Measurements from ENCODE around the gene RBP3.

The RBP3 gene

GRCh38 chr10:47357131-47357582 is 9.0 kb downstream of the RBP3 start:
- no peak for DNase-seq

DNA sequence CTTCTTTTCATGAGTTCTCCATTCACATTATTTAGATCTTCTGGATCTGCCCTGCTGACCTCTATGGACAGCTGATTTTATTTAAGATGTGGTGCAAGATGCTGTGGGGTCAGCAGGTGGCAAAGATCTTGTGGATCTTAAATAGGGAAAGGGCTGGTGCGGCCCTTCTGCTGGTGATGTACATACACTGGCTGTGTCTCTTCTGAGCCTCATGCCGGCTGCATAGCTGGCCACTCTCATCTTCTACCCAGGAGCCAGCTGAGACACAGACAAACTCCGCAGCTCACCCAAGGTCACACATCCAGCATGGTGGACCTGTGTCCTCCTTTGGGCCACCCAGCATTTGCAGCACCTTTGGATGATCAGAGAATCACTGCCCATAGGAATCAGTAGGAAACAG is 9.7 kb downstream of the RBP3 start:
- no peak for DNase-seq

DNA sequence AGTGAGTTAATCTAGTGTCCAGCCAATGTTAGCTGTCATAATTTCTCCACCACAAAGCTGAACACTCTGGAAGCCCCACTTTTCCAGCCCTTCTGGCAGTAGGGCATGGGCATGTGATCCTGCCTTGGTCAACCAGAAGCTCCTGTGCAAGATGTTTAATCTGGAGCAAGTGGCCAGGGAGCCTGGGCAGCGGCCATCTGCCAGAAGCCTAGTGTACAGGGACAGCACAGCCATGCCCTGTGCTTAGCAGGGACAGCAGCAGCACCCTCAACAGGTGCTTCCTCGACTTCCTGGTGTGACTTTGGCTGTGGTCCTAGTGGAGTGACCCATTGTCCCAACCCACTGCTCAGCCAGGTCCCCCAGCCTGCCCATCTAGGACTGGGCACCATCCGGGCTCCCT is 10.3 kb downstream of the RBP3 start:
- DNase-seq = no peak

GRCh38 chr10:47359101-47359500 is 10.9 kb downstream of the RBP3 start:
- no peak for DNase-seq

DNA sequence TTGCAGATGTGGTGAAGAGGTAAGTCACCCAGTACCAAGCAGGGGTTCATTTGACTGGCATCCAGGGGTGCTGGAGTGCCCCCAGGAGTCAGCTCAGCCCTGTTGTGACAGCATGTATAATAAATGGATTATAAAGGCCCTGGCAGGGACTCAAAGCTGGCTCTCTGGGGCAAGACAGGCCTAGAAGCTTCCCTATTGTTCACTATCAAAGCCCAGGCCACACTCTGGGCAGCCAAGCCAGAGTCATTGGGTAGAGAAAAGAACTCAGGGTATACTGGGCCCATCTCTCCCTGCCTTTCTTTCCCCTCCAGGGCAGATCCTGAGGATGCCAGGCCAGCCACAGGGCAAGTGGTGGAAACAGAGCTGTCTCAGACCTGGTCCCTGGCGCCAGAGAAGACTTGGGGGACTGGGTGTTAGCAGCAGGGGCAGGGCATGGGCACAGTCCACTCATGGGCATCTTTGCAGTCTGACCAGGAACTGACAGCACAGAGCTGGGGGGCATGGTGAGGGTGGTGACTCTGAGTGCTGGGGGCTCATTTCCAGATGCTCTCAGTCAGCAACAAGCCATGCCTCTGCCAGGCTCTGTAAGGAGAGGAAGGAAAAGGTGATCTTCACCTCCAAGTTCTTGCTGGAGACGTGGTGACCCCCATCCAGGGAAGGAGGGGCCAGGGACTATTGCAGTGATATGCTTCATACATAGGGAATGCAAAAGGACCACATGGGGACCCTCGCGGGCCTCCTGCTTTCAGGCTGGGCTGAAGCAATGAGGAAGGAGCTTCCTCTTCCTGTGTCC is 11.7 kb downstream of the RBP3 start:
- peak in 2 of 58 donors; percentile 24 to 40 for DNase-seq

- DNase-seq = no peak
These were observed 12.4 kb downstream of the RBP3 start for GRCh38 chr10:47360419-47361040.

GRCh38 chr10:47361293-47361692 is 13.1 kb downstream of the RBP3 start:
- peak in 12 of 58 donors; percentile 13 to 64 (median 22) for DNase-seq

GRCh38 chr10:47362199-47362598 is 14.0 kb downstream of the RBP3 start:
- DNase-seq = no peak

DNA sequence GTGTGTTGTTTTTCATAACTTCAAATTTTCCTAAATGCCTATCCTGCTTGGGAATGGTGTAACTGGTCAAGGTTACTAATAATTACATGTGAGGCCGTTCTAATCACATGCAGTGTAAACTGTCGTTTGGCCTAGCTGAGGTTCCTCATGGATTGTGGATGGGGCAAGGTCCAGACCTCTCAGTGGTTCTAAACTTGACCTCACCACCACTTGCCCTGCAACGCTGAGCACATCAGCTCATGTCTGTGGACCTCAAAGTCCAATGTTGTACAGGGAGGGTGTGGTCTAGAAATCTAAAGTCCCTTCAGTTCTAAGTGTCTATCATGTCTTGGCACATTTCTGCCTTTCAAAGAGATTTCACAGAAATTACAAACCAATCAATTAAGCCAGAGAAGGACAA is 15.6 kb downstream of the RBP3 start:
- DNase-seq = no peak

DNA sequence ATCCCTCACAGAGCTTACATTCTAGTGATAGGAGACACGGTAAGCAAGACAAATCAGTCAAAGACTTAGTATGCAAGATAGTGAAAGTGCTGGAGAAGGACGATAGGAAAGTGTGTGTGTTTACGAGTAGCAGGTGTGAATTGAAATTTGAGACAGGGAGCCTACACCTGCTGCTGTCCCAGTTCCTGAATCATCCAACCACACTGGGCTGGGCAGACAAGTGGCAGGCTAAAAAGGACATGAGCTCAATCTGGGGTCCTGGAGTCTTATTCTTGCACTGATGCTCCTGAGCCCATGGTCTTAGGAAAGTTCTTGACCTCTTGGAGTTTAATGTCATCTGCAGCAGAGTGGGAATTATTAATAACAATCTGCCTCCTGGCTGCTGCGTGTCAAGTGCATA is 16.2 kb downstream of the RBP3 start:
- DNase-seq = no peak

GRCh38 chr10:47364911-47365310 is 16.7 kb downstream of the RBP3 start:
- no peak for DNase-seq

GRCh38 chr10:47365431-47366180 is 17.4 kb downstream of the RBP3 start:
- DNase-seq = no peak

GRCh38 chr10:47366181-47366631 is 18.0 kb downstream of the RBP3 start:
- DNase-seq = no peak

DNA sequence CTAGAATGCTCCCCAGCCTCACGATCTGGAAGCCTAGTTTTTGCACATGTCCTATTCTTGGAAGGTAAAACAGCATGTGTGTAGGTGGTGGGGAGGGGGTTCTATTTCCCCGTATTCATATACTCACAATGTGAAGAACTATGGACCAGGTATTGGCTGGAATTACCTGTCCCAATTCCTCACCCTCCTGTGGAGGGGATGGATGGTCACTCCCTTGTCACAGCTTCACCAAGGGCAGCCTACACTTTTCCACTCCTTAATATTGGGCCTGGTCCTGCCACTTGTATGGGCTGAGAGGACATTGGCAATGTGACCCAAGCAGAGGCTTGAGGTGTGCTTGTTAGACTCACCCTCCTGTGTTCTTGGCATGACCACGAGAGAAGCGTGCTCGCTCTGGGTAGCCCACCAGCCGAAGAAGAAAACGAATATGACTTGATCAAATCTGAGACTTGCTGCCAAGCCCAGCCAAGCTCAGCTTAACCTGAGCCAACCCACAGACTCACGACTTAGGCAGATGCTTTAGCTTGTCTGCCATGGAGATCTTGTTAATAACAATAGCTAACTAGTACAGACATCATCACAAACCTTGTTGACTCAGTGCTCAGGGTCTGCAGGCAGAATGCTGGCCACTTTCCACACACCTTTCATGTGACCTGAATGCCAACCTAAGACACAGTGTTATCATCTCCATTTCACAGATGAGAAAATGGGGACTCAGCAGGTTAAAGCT is 18.7 kb downstream of the RBP3 start:
- DNase-seq = no peak

DNA sequence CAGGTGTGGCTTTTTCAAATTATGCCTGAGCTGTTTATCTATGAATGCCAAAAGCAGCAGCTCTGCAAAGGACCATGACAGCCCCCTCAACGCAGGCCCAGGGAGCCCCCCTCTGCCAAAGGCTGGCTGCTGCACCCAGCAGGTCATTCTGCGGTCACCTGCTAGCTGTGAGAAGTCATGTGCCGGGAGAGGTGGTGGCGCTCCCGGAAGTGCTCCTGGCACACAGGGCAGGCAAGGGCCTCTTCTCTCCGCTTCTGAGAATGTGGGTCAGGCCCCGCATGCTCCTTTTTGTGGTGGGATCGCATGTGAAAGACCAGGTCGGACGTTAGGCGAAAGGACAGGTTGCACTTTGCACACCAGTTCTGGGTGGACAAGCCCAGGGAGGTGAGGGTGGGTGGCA is 19.5 kb downstream of the RBP3 start:
- DNase-seq = no peak

DNA sequence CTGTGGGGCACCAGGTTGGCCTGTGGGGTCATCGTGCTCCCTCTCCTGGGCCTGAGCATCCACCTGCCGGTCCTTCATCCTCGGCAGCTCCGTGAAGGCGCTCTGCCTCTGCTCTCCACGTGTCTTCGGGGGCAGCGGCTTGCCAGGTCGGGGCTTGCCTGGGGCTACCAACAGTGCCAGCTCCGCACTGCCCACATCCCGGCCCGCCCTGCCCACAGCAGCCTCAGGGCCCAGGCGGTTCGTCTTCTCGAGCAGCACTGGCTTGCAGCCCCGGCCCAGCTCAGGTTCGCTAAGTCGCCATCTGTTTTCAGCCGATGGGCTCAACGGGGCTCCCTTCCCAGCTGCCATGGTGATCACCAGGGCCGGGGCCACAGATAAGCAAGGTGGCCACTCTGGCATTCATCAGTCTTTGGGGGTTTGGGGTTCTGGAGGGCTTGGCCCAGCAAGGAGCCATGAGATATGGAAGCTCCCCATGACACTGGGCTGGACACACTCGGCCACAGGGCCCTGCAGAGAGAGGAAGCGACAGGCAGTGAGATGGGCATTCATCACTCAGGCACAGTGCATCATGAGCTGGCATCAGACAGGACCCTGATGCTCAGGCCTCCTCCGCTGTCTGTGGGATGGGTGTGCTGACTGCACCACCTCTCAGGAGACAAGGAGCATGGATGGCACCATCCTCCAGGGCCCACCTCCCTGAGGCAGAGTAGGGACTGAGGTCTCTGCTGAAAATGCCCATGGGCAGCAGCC is 20.4 kb downstream of the RBP3 start:
- no peak for DNase-seq

GRCh38 chr10:47369251-47369894 is 21.2 kb downstream of the RBP3 start:
- no peak for DNase-seq

GRCh38 chr10:47370015-47370767 is 22.0 kb downstream of the RBP3 start:
- DNase-seq = no peak

DNA sequence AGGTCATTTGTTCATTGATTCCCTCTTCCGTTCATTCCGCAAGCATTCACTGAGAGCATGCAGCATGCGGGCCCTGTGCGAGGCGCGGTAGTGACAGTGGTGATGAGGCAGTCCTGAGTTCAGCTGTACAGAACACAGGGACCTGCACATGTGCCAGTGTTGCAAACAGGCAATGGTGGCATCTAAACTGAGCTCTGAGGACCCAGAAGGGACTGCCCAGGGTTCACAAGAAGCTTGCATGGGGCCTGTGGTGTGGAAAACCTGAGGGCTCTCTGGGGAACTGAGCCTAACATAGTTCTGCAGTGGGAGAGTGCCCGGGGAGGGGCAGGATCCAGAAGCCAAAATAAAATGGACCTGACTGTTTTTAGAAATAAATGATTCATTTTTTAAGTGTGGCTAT is 22.7 kb downstream of the RBP3 start:
- no peak for DNase-seq

Measured in anterior cingulate cortex (tissue), 58 donors.